NCI-H748 (cell line): ENCODE measurements around the gene CDH18.

Source experiments
- DNase-seq: peaks from one replicate; lab custom pipeline; 2025; ENCODE audit not compliant: unreplicated experiment; lab: John Stamatoyannopoulos, UW

Gene CDH18

GRCh38 chr5:19487480-19487879 lies 500.5 kb downstream of the CDH18 start:
- DNase-seq: no peak

GRCh38 chr5:19479562-19479961 lies 508.4 kb downstream of the CDH18 start:
- DNase-seq: no peak

GRCh38 chr5:19462019-19462418 lies 526.0 kb downstream of the CDH18 start:
- no peak for DNase-seq

GRCh38 chr5:19424506-19424905 lies 563.5 kb downstream of the CDH18 start:
- no peak for DNase-seq
